BLaER1 treated with 17β-estradiol and CSF1 and Interleukin-3, amounts not matched to agents 10 nM and 100 nM (cell line): ENCODE measurements around the gene TEX51.

Source experiments
- H3K27ac ChIP-seq, 11 experiments: shearing (Covaris generic); formaldehyde crosslinking; 2 replicates each; pipeline ENCODE4 v1.8.1; 2022
- H3K27me3 ChIP-seq, 11 experiments: shearing (Covaris generic); formaldehyde crosslinking; 2 replicates each; pipeline ENCODE4 v1.8.1; 2022
- H3K36me3 ChIP-seq, 11 experiments: shearing (Covaris generic); formaldehyde crosslinking; 2 replicates each; pipeline ENCODE4 v1.8.1; 2022
- H3K4me1 ChIP-seq, 10 experiments: shearing (Covaris generic); formaldehyde crosslinking; 2 replicates each; pipeline ENCODE4 v1.8.1; 2022
- H3K4me2 ChIP-seq, 11 experiments: shearing (Covaris generic); formaldehyde crosslinking; 2 replicates each; pipeline ENCODE4 v1.8.1; 2022
- H3K4me3 ChIP-seq, 10 experiments: shearing (Covaris generic); formaldehyde crosslinking; 2 replicates each; pipeline ENCODE4 v1.8.1; 2022
- H3K9ac ChIP-seq, 11 experiments: shearing (Covaris generic); formaldehyde crosslinking; 2 replicates each; pipeline ENCODE4 v1.8.1; 2022
- H3K9me3 ChIP-seq, 11 experiments: shearing (Covaris generic); formaldehyde crosslinking; replicated peaks in 1 of 11; 2 replicates each; pipeline ENCODE4 v1.8.1; 2022
- H4K20me1 ChIP-seq, 11 experiments: shearing (Covaris generic); formaldehyde crosslinking; 2 replicates each; pipeline ENCODE4 v1.8.1; 2022
- Cebpa-rat ChIP-seq, 11 experiments: shearing (Covaris generic); IDR thresholded peaks; 2 replicates each; pipeline ENCODE4 v1.8.1; 2022

The TEX51 gene

DNA sequence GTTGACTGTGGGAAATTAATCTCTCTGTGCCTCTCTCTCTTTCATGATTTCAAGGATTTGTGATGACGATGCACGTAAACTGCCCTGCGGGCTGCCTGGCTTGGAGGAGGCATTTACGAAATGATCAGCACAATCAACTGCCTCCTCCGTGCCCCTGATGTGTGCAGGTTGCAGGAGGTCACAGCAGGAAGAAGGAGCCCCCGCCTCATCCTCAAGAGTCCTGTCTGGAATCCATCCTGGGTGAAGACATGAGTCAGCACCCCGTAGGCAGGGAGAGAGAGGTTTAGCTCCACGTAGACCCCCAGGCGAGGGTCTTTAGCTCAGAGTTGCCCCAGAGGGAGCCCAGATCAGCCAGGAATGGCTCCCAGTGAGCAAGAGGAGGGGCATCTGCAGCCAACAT lies 17.1 kb upstream of the TEX51 start:
- peaks cover 0 to 15% (median 2%) of the 10 kb centered on the region in 10 experiments; a peak in 5 of 20 replicates for H3K4me1 ChIP-seq
- H3K4me2 ChIP-seq = no peak overlapping the region
- H3K27ac ChIP-seq = no peak overlapping the region
- no peak for TF ChIP-seq Cebpa-rat (IDR thresholded peaks at IDR 0.05)
- no peaks in the 10 kb centered on the region for H3K36me3 ChIP-seq
- H3K4me3 ChIP-seq = no peak overlapping the region
- H3K9ac ChIP-seq = no peak overlapping the region
- H4K20me1 ChIP-seq = no peaks in the 10 kb centered on the region
- H3K27me3 ChIP-seq = no peaks in the 10 kb centered on the region
- peaks cover 5 to 15% (median 6%) of the 10 kb centered on the region in 11 experiments; a peak in 16 of 22 replicates for H3K9me3 ChIP-seq

DNA sequence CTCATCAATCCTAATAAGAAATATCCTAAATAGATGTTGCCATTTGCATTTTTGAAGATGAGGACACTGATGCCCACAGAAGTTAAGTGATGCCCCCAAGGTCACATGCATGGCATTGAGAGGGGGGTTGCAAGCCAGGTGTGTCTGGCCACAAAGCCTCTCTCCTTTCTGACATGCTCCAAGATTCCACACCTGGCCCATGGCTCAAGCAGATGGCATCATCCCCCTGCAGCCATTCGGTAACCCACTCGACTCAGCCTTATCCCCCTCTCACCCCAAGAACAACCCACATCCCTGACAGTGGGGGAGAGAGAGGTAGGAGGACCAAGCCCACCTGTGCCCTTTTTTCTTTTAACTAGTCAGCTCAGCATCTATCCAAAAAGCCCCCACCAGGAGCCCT lies 16.5 kb upstream of the TEX51 start:
- Histone ChIP-seq H3K4me3 (no peak overlapping the region), H4K20me1 (no peaks in the 10 kb centered on the region), H3K4me2 (no peak overlapping the region), H3K9ac (no peak overlapping the region), H3K27me3 (no peaks in the 10 kb centered on the region), H3K27ac (no peak overlapping the region), H3K9me3 (peaks cover 0 to 9% (median under 1%) of the 10 kb centered on the region in 11 experiments; a peak in 8 of 22 replicates), H3K36me3 (no peaks in the 10 kb centered on the region), H3K4me1 (peaks cover 0 to 12% (median 2%) of the 10 kb centered on the region in 10 experiments; a peak in 5 of 20 replicates)
- TF ChIP-seq Cebpa-rat (IDR thresholded peaks at IDR 0.05) = no peak

DNA sequence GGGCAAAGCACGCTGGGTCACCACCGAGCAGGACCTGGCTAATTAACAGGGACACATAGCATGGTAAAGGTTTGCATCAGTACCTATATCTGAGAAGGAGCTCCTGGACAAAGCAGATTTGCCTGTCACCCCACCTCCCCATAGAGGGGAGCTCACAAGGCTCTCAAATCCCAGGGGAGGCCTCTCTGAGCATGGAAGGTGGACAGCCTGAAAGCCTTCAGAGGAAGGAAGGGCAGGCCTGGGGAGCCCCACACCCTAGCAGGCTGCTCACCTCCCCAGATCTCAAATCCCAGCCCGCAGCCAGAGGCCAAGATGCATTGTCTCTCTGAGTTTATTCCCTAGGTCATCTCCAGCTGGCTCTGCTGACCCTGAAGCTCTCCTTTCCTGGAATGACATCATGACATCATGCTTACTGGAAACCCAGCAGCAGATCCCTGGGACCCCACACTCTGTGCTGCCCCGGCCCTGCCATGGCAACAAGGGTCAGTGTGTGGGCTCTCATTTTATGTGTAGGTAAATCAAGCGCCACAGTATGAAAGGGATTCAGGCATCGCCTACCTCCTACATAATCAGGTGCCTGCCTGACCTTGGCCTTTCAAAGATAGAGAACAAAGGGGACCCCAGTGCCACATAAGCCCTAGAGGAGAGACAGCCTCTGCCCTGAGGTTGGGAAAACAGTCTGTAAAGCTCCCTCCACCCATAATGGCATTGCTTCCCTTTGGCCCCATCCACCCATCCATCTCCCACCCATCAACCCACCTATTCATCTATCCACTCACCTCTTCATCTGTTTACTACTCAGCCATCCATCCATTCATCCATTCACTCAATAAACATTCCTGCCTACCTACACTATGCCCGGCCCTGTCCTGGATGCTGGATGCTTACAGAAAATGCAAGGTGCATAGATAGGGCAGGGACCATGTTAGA lies 15.7 kb upstream of the TEX51 start:
- Histone ChIP-seq H3K27me3 (no peaks in the 10 kb centered on the region), H3K27ac (no peak overlapping the region), H3K9me3 (peaks cover 0 to 3% (median 0%) of the 10 kb centered on the region in 11 experiments; a peak in 4 of 22 replicates), H3K4me1 (peaks cover 0 to 10% (median 2%) of the 10 kb centered on the region in 10 experiments; a peak in 5 of 20 replicates), H3K36me3 (no peaks in the 10 kb centered on the region), H3K4me3 (no peak overlapping the region), H3K9ac (no peak overlapping the region), H3K4me2 (no peak overlapping the region), H4K20me1 (no peaks in the 10 kb centered on the region)
- no peak for TF ChIP-seq Cebpa-rat (IDR thresholded peaks at IDR 0.05)

DNA sequence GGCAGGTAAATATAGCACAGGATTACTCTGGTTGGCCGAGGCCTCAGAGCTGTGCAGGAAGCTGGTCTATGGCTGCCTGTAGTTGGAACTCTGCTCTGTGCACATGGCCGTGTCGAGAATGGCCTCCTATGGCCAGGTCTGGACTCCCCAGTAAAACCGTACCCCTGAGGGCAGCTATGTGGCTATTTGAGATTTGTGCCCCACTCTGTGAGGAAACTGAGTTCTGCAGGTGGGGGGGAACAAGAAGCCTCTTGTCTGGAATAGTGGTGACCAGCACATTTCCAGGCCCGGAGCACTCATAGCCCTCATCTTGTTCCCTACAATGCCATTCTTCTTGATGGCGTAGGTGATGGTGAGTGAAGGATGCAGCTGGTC lies 15.0 kb upstream of the TEX51 start:
- H3K36me3 ChIP-seq = no peaks in the 10 kb centered on the region
- TF ChIP-seq Cebpa-rat (IDR thresholded peaks at IDR 0.05) = no peak
- no peaks in the 10 kb centered on the region; a peak in 3 of 22 replicates for H3K9me3 ChIP-seq
- no peak overlapping the region for H3K27ac ChIP-seq
- no peaks in the 10 kb centered on the region for H4K20me1 ChIP-seq
- H3K9ac ChIP-seq = no peak overlapping the region
- H3K4me3 ChIP-seq = no peak overlapping the region
- H3K4me2 ChIP-seq = no peak overlapping the region
- H3K27me3 ChIP-seq = no peaks in the 10 kb centered on the region
- H3K4me1 ChIP-seq = peaks cover 0 to 8% (median under 1%) of the 10 kb centered on the region in 10 experiments; a peak in 5 of 20 replicates

DNA sequence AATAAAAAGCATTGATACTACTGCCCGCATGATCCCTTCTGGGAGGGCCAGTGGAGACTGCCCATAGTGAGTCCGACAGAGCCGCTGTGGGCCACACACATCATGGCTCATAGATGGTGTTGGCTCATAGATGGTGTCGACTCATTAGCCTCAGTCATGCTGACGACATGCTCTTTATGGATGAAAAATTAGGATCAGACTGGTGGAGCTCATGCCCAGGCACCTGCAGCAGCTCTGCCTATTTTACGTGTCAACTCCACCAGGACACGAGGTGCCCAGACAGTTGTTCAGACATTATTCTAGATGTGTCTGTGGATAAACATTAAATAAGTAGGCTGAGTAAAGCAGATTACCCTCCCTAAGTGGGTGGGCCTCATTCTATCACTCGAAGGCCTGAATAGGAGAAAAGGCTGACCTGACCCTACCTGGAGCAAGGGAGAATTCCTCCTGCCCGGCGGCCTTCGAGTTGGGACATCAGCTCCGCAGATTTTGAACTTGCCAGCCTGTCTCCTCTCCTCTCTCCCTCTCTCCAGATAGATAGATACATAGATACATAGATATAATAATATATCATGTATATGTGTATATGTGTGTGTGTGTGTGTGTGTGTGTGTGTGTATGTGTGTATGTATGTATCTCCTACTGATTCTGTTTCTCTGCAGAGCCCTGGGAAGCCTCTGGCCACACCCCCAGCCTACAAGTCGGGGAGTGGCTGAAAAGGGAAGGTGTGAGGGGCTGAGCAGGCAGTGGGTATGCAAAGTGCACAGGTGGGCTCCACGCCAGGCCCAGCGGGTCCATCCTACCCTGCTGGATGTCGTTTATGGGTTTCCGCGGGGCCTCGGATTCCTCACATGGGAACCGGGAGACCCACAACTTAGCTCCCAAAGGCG lies 13.6 kb upstream of the TEX51 start:
- no peak overlapping the region for H3K9ac ChIP-seq

DNA sequence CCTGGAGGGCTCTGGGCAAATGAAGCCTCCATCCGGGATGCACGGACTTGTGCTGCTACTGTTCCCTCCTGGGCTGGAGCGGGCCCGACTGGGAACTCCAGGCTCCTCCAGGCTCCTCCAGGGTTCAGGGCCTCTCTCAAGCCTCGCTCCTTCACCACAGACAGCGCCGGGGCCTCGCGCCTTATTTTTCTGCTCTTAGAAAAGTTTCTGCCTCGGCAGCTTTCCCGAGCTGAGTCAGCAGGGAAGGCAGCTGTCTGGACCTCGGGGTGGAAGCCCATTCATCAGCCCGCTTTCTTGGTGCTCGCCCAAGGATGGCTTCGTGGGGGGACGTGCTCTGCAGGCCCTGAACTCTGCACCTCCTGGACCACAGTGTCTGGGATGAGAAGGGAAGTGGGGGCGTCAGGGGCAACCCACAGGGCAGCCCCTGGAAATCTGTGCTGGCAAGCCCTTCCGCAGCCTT lies 12.9 kb upstream of the TEX51 start:
- H3K4me2 ChIP-seq = peak overlapping the region; percentile 22 to 66 (median 43); a peak in 17 of 22 replicates
- TF ChIP-seq Cebpa-rat (IDR thresholded peaks at IDR 0.05) = no peak
- no peaks in the 10 kb centered on the region for H4K20me1 ChIP-seq
- no peak overlapping the region for H3K27ac ChIP-seq
- H3K27me3 ChIP-seq = no peaks in the 10 kb centered on the region
- no peaks in the 10 kb centered on the region for H3K9me3 ChIP-seq
- H3K4me1 ChIP-seq = peaks cover 0 to 13% (median 0%) of the 10 kb centered on the region in 10 experiments; a peak in 3 of 20 replicates
- peak overlapping the region in 2 of 10 experiments; percentile 9 to 18; a peak in 1 of 20 replicates for H3K4me3 ChIP-seq
- no peak overlapping the region for H3K9ac ChIP-seq
- no peaks in the 10 kb centered on the region for H3K36me3 ChIP-seq

More for the DNA sequence above, 13.6 kb upstream of the TEX51 start:
- H3K4me1 ChIP-seq = peaks cover 0 to 13% (median 0%) of the 10 kb centered on the region in 10 experiments; a peak in 3 of 20 replicates
- no peaks in the 10 kb centered on the region for H3K36me3 ChIP-seq
- H3K27ac ChIP-seq = no peak overlapping the region
- H4K20me1 ChIP-seq = no peaks in the 10 kb centered on the region
- TF ChIP-seq Cebpa-rat (IDR thresholded peaks at IDR 0.05) = no peak
- no peak overlapping the region for H3K4me2 ChIP-seq
- H3K9me3 ChIP-seq = no peaks in the 10 kb centered on the region
- no peaks in the 10 kb centered on the region for H3K27me3 ChIP-seq
- H3K4me3 ChIP-seq = no peak overlapping the region

DNA sequence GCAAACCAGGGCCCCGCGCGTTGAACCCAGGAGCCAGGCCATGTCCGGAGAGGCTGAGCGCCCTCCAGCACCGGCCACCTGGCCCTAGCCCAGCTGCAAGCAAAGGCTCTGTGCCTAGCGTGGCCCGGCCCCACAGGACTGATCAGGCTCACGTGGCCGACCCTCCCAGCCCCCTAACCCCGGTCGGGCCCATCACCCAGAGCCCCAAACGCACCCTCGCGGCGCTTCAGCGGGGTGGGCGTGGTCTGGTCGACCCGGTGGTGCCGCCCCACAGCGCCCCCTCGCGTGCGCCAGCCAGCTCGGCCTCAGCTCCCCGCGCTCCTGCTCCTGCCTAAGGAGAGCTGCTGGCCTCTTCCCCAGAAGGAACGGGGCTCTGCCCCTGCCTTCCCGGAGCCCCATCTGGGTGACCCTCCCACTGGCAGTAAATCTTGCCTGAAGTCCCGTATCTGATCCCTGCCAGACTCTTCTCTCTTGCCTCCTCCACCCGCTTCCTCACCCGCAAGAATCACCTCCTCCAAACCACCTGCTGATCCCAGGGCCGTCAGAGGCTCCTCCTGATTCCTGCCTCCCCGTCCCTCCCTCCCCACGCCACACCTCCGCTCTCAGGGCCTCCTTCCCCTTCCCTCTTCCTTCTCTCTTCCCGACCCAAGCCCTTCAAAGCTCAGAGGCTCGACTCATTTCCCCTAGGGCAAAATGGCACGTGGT lies 12.3 kb upstream of the TEX51 start:
- H3K4me2 ChIP-seq = peak overlapping the region; percentile 22 to 66 (median 43); a peak in 18 of 22 replicates
- no peak overlapping the region for H3K9ac ChIP-seq
- no peaks in the 10 kb centered on the region for H3K36me3 ChIP-seq
- peaks cover 0 to 13% (median 0%) of the 10 kb centered on the region in 10 experiments; a peak in 3 of 20 replicates for H3K4me1 ChIP-seq
- H3K27me3 ChIP-seq = no peaks in the 10 kb centered on the region
- no peaks in the 10 kb centered on the region for H3K9me3 ChIP-seq
- H4K20me1 ChIP-seq = no peaks in the 10 kb centered on the region
- TF ChIP-seq Cebpa-rat (IDR thresholded peaks at IDR 0.05) = no peak
- H3K27ac ChIP-seq = no peak overlapping the region
- H3K4me3 ChIP-seq = peak overlapping the region in 2 of 10 experiments; percentile 9 to 18; a peak in 1 of 20 replicates

DNA sequence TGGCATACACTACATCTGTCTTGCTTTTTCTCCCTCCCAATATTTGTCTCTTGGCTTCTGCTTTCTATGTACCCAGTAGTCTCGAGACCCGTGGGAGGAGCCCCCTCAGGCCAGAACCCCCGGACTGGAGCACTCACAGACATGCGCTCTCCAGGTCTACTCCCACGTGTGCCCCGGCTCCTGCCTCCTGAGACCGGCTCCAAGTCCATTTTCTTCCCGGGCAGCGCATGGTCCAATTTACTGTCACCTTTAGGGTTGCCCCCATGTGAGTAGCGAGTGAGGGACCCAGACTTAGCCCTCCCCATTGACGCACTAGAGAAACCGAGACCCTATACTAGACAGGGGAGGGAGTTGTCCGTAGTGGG lies 11.8 kb upstream of the TEX51 start:
- H3K4me3 ChIP-seq = no peak overlapping the region
- H3K9me3 ChIP-seq = no peaks in the 10 kb centered on the region
- H3K27ac ChIP-seq = no peak overlapping the region
- H3K9ac ChIP-seq = no peak overlapping the region
- H3K4me2 ChIP-seq = no peak overlapping the region
- no peaks in the 10 kb centered on the region for H4K20me1 ChIP-seq
- TF ChIP-seq Cebpa-rat (IDR thresholded peaks at IDR 0.05) = no peak
- H3K4me1 ChIP-seq = peaks cover 0 to 13% (median 0%) of the 10 kb centered on the region in 10 experiments; a peak in 3 of 20 replicates
- H3K36me3 ChIP-seq = no peaks in the 10 kb centered on the region
- no peaks in the 10 kb centered on the region for H3K27me3 ChIP-seq
